Uterus (tissue), 2 donors: ENCODE data around the gene ZNF615.

Experiments
- CTCF ChIP-seq, 4 experiments: fragments of 200-600 bp in 2 of 4; fragments of 450-650 bp in 2 of 4; sonication (generic) in 2 of 4; IDR thresholded peaks; one replicate each; pipeline ENCODE4 v1.5.1; 2016 to 2019; ENCODE audit warnings: antibody characterized with exemption in 4 of 4, mild to moderate bottlenecking in 2 of 4, moderate library complexity in 1 of 4
- POLR2A ChIP-seq, 2 donors: fragments of 450-650 bp; IDR thresholded peaks; one replicate each; pipeline ENCODE4 v1.6.1; 2016; ENCODE audit warnings: antibody characterized with exemption in 2 of 2, mild to moderate bottlenecking in 1 of 2, moderate library complexity in 1 of 2

GRCh38 chr19:51959791-51960190 lies 48.2 kb downstream of the ZNF615 start:
- TF ChIP-seq CTCF (IDR thresholded peaks at IDR 0.05) (no peak), POLR2A (IDR thresholded peaks at IDR 0.05) (no peak)
